IPS-18c (cell line): Measurements from ENCODE around the gene COL23A1.

ENCODE experiments used
- H3K4me3 ChIP-seq: 2 replicates; pipeline ENCODE4 v1.7.0; 2013; ENCODE audit warnings: low read depth, mild to moderate bottlenecking, low read length, moderate library complexity; ENCODE audit not compliant: insufficient read depth
- H3K9me3 ChIP-seq: one replicate; pipeline ENCODE4 v1.6.1; 2013; ENCODE audit warnings: mild to moderate bottlenecking, low read length, moderate library complexity; ENCODE audit not compliant: control insufficient read depth, insufficient read depth

COL23A1 gene

GRCh38 chr5:178288401-178289368, 301.5 kb downstream of the COL23A1 start:
- H3K9me3 ChIP-seq, result no peaks in the 10 kb centered on the region
- no peak overlapping the region for H3K4me3 ChIP-seq

- no peak overlapping the region for H3K4me3 ChIP-seq
- H3K9me3 ChIP-seq, result no peaks in the 10 kb centered on the region
Observed at GRCh38 chr5:178287791-178288105, 302.4 kb downstream of the COL23A1 start.

DNA sequence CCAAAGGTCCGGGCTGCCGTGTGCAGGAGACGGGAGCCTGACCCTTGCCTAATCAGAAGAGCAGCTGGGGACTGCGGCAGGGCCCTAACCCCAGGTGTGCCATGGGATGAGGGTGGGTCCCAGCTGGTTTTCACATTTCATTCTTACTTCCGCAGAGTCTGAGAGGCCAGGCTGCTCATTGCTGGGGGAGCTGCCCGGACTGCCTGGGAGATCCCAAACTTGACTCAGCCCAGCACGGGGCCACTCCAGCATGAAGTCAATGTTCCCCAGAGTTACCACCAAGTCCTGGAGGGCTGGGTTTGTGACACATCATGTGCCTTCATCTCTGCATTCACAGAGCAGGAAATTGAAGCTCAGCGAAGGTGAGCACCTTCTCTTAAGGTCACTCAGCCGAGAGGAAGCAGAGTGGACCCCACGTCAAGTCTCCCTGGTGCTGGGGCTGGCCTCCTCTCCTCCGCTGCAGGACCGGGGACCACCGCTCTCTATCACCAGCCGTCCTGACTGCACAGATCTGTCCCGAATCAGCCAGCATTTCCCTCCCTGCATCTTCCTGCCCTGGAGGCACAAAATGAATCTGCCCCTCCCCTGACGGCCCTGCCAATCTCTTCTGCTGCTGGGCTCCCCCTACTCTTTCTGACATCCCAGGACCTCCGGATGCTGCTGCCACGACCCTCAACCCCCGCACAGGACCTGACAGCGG, 303.0 kb downstream of the COL23A1 start:
- no peak overlapping the region for H3K4me3 ChIP-seq
- H3K9me3 ChIP-seq, result no peaks in the 10 kb centered on the region

- Histone ChIP-seq H3K4me3 (no peak overlapping the region), H3K9me3 (no peaks in the 10 kb centered on the region)
Observed at GRCh38 chr5:178286226-178287090, 303.7 kb downstream of the COL23A1 start.

DNA sequence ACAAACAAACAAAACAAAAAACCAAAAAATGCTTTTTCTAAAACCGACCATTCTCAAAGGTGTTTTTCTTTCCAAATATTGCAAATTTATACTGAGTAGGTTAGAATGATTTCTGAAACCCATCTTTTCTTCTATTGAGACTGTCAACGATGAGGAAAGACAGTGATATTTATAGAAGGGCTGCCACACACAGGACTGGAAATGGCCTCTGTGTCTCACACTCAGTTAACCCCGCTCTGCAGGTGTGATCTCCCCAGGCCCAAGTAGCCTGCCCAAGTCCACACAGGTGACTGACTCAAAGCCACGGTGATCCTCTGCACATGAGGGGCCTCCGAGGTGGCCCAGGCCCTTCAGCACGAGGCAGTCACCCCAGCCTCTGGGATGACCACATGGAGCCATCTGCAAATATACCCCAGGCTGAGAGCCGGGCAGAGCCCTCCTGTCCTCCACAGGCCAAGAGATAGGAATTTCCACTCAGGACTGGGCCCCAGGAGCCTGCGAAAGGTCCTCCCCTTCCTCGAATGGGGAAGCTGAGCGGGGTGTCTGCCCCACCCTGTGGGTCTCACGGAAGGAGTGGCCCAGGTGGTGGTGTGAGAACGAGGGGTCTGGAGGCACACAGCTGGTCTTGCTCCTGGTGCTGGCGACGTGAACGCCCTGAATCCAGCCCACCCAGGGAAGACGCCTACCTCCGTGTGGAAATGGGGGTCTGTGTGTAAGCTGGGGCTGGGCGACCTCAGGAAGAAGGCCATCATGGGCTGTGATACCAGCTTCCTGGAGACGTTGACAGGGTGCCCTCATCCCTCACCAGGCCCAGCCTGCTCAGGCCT, 304.6 kb downstream of the COL23A1 start:
- no peaks in the 10 kb centered on the region for H3K9me3 ChIP-seq
- H3K4me3 ChIP-seq, result no peak overlapping the region

- Histone ChIP-seq H3K9me3 (no peaks in the 10 kb centered on the region), H3K4me3 (no peak overlapping the region)
Observed at GRCh38 chr5:178284996-178285395, 305.2 kb downstream of the COL23A1 start.

- Histone ChIP-seq H3K4me3 (no peak overlapping the region), H3K9me3 (no peaks in the 10 kb centered on the region)
Observed at GRCh38 chr5:178284093-178284675, 306.0 kb downstream of the COL23A1 start.

- H3K9me3 ChIP-seq, result no peaks in the 10 kb centered on the region
- no peak overlapping the region for H3K4me3 ChIP-seq
Observed at GRCh38 chr5:178283520-178283919, 306.7 kb downstream of the COL23A1 start.

DNA sequence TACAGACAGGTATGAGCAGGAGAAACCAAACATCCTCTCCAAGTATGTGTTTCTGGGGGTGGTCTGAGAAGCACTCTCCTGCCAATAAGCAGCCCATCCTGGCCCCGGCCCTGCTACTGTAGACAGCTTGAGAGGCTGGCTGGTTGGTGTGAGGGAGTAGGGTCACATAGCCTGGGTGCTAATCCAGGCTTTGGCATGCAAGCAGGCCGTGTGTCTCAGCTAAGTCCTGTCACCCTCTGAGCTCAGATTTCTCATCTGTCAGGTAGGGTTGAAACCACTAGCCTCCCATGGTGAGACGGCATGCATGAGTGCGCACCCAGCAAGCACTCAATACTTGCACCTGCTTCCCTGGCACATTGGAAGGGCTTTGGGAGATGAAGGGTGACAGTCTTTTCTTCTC, 307.8 kb downstream of the COL23A1 start:
- no peak overlapping the region for H3K4me3 ChIP-seq
- H3K9me3 ChIP-seq, result no peaks in the 10 kb centered on the region

DNA sequence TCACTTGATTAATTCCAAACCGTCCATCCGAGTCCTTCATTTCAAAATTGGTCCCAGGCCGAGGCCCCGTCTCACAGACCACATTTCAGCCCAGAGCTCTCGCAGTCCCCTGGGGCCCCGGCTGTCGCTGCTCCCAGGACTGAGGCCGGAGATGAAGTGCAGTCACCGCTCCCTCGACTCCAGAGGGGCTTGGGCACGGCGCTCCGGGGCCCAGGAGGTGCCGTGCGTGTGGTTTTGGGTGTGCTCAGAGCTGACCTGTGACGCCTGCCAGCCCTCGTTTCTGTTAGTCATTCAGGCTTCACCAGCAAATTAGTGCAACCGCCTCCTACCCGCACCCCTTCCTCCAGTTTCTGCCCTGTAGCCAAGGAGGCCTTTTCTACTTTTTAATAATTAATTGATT, 308.9 kb downstream of the COL23A1 start:
- Histone ChIP-seq H3K9me3 (peaks cover 2% of the 10 kb centered on the region), H3K4me3 (no peak overlapping the region)

DNA sequence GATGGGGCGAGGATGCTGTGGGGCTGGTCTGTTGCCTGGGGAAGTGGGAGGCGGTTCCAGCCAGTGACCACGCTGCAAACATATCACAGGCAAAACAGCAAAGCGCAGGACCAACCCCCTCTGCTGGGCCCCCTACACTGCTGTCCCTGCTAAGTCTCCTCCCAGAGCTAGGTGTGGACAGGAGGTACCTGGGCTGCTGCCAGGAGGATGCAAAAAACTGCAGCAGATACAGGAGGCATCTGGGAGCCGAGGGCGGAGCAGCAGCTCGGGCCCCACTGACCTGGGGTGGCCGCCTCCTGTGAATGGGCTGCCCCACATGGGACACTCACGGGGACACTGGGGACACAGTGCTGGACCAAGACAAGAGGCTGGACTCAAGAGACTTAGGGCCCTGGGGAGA, 309.6 kb downstream of the COL23A1 start:
- Histone ChIP-seq H3K9me3 (peaks cover 3% of the 10 kb centered on the region), H3K4me3 (no peak overlapping the region)

GRCh38 chr5:178279723-178280438, 310.3 kb downstream of the COL23A1 start:
- no peak overlapping the region for H3K4me3 ChIP-seq
- peaks cover 3% of the 10 kb centered on the region for H3K9me3 ChIP-seq

GRCh38 chr5:178279026-178279722, 311.0 kb downstream of the COL23A1 start:
- no peak overlapping the region for H3K4me3 ChIP-seq
- H3K9me3 ChIP-seq, result peaks cover 3% of the 10 kb centered on the region

DNA sequence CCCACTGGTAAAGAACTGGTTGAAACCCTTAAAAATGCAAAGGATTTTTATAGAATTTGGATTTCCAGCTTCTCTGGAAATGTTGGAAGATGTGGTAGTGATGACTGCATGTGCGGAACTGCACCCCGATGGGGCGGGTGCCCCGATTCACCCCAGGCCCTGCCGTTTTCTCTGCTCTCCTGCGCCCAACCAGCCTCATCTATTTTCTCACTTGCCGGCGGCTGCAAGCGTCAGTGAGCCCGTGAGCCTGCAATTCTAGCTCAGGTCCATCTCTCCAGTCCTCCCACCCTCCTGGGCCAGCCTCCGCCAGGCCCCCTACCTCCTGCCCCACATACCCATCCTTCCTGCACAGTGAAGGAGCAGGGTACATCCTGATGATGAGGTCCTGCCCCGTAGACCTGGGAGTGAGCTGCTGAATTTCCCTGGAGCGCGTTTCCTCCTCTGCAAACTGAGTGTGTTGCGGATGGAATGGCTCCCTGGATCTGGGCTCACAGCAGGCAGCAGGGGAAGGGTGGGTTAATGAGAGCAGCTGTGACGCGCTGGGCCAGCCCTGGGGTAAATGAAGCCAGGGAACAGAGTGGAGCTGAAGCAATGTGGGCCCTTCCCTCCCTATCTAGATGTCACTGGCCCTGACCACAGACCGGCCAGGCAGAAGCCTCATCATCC, 311.7 kb downstream of the COL23A1 start:
- Histone ChIP-seq H3K9me3 (peaks cover 3% of the 10 kb centered on the region), H3K4me3 (no peak overlapping the region)

DNA sequence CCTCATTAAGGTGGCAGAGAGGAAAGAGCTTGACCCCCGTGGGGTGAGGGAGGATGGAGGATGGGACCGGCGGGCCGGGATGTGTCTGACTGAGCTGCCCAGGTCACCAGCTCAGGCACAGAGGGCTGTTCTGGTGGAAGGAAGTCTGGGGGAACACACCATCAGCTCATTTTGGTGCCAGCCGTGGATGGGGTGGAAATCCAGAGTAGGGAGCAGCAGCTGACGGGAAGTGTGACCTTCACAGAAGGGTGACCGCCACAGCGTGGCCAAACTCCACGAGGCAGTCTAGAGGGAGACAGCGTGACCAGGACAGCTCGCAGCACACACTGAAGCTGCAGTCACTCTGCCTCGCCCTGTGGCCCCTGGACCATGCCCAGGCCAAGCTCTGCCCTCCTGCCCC, 312.3 kb downstream of the COL23A1 start:
- H3K4me3 ChIP-seq, result no peak overlapping the region
- H3K9me3 ChIP-seq, result peaks cover 3% of the 10 kb centered on the region
